ENCODE results near the gene PNP. TPM values are rescaled to one million over a fixed set of nuclear protein-coding genes. Genes with fewer than 3 reads are reported as not detected.

Gene PNP
- total RNA-seq, 1 donor from 2014 or later = 6.4 TPM

- DNase-seq = no peak
- H3K4me3 ChIP-seq = no peak overlapping the region
- TF ChIP-seq CTCF (IDR thresholded peaks at IDR 0.05; ENCODE audit: borderline replicate concordance) = no peak
- intact Hi-C loops (cut with micrococcal nuclease) = loop anchor here (10.0 kb wide), 1 partner anchor 136 kb away; no protein-coding TSS in a partner anchor
- H3K27me3 ChIP-seq (ENCODE audit: low read depth) = no peaks in the 10 kb centered on the region
- no peak overlapping the region for H3K27ac ChIP-seq (replicated peaks)
- H3K9me3 ChIP-seq (replicated peaks) = no peaks in the 10 kb centered on the region
- peaks cover 20% of the 10 kb centered on the region for H3K4me1 ChIP-seq
- peaks cover 29% of the 10 kb centered on the region for H3K36me3 ChIP-seq
Measured at GRCh38 chr14:20478894-20479293, 9.7 kb downstream of the PNP start.

GRCh38 chr14:20482382-20482781 is 13.2 kb downstream of the PNP start:
- Histone ChIP-seq H3K27ac (replicated peaks) (no peak overlapping the region), H3K9me3 (replicated peaks) (no peaks in the 10 kb centered on the region), H3K36me3 (no peaks in the 10 kb centered on the region), H3K4me3 (no peak overlapping the region), H3K4me1 (peaks cover 9% of the 10 kb centered on the region), H3K27me3 (ENCODE audit: low read depth) (no peaks in the 10 kb centered on the region)
- TF ChIP-seq CTCF (IDR thresholded peaks at IDR 0.05; ENCODE audit: borderline replicate concordance) = no peak
- no peak for DNase-seq
- intact Hi-C loops (cut with micrococcal nuclease) = no loop called here

- H3K27ac ChIP-seq (replicated peaks) = no peak overlapping the region
- no peaks in the 10 kb centered on the region for H3K36me3 ChIP-seq
- H3K9me3 ChIP-seq (replicated peaks) = no peaks in the 10 kb centered on the region
- no peak for DNase-seq
- peaks cover 22% of the 10 kb centered on the region for H3K4me1 ChIP-seq
- no peak overlapping the region for H3K4me3 ChIP-seq
- intact Hi-C loops (cut with micrococcal nuclease) = no loop called here
- H3K27me3 ChIP-seq (ENCODE audit: low read depth) = no peaks in the 10 kb centered on the region
- no peak for TF ChIP-seq CTCF (IDR thresholded peaks at IDR 0.05; ENCODE audit: borderline replicate concordance)
Measured at GRCh38 chr14:20485900-20486299, 16.7 kb downstream of the PNP start.

- no peaks in the 10 kb centered on the region for H3K36me3 ChIP-seq
- no peak for DNase-seq
- no peak for TF ChIP-seq CTCF (IDR thresholded peaks at IDR 0.05; ENCODE audit: borderline replicate concordance)
- H3K27ac ChIP-seq (replicated peaks) = no peak overlapping the region
- no peaks in the 10 kb centered on the region for H3K9me3 ChIP-seq (replicated peaks)
- no peaks in the 10 kb centered on the region for H3K27me3 ChIP-seq (ENCODE audit: low read depth)
- H3K4me3 ChIP-seq = no peak overlapping the region
- intact Hi-C loops (cut with micrococcal nuclease) = no loop called here
- peaks cover 22% of the 10 kb centered on the region for H3K4me1 ChIP-seq
Measured at GRCh38 chr14:20486684-20487395, 17.6 kb downstream of the PNP start.

GRCh38 chr14:20487396-20487725 is 18.2 kb downstream of the PNP start:
- no peak for TF ChIP-seq CTCF (IDR thresholded peaks at IDR 0.05; ENCODE audit: borderline replicate concordance)
- no peaks in the 10 kb centered on the region for H3K9me3 ChIP-seq (replicated peaks)
- DNase-seq = no peak
- no peaks in the 10 kb centered on the region for H3K36me3 ChIP-seq
- H3K4me3 ChIP-seq = no peak overlapping the region
- peaks cover 22% of the 10 kb centered on the region for H3K4me1 ChIP-seq
- intact Hi-C loops (cut with micrococcal nuclease) = no loop called here
- no peaks in the 10 kb centered on the region for H3K27me3 ChIP-seq (ENCODE audit: low read depth)
- no peak overlapping the region for H3K27ac ChIP-seq (replicated peaks)

All from left ventricle myocardium inferior (tissue), 1 donor.